ENCODE data around the gene CYP3A7.
"Not testable (repeated sequence)": the region's sequence is repeated elsewhere in the genome, so short reads cannot be mapped to it uniquely, and the experiment has no call there.

The CYP3A7 gene

DNA sequence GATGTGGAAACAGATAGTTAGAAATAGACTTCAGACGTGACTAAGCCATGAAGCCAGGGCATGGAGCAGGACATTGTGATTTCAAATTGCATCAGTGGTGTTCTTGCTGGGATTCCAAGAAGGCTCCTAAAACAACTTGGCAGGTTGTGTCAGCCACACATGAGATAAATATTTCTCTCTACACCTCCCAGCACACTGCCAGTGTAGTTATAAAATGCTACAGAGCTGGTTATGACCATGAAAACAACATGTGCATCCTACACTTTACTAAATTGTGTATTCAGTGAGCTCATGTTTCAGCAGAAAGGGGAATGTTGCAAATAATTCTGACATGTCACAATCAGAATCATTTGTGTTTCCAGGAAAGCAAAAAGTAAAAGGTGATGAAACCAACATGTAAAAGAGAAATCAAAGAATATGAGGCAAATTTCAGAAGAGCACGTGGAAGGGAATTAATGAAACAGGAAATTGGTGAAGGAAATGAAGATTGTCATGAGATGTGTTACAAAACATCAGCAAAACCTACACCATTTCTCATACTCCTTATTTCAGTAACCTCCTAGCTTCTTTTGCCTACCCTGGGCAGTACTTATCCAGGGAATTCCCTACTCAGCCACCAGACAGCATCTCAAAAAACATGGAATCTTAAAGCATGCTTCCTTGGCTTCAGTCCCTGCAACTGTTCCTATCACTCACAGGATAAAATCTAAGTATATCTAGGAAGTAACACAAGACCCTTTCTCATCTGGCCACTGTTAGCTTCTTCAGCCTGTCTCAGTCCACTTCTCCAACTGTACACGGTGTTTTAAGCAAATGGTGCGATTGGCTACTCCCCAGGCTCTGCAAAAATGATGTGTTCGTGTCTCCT, 5.8 kb upstream of the CYP3A7 start:
- no peak for DNase-seq

- DNase-seq, result no peak
Measured at GRCh38 chr7:99739699-99740572, 4.9 kb upstream of the CYP3A7 start.

- no peak for DNase-seq
Measured at GRCh38 chr7:99737726-99738125, 2.7 kb upstream of the CYP3A7 start.

DNA sequence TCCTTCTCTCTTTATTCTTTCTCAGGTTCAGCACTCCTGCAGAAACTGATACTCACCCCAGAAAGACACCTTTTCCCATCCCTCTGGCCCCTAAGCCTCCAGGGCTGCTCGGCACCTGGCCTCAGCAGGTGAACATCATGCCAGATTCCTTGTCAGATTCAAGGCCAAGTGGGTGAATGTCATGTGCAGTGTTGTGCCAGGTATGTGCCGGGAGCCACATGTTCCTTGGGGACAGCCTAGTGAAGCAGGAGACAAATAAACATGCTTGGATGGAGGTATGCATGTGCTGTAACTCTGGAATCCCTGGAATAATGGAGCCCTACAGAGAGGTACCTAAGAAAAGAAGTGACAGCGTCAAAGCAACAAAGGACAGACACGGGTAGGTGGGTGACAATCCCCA, 1.7 kb upstream of the CYP3A7 start:
- not testable (repeated sequence) for DNase-seq

GRCh38 chr7:99733448-99733847, 1.5 kb downstream of the CYP3A7 start:
- no peak for DNase-seq

GRCh38 chr7:99733003-99733402, 2.0 kb downstream of the CYP3A7 start:
- DNase-seq, result no peak

DNA sequence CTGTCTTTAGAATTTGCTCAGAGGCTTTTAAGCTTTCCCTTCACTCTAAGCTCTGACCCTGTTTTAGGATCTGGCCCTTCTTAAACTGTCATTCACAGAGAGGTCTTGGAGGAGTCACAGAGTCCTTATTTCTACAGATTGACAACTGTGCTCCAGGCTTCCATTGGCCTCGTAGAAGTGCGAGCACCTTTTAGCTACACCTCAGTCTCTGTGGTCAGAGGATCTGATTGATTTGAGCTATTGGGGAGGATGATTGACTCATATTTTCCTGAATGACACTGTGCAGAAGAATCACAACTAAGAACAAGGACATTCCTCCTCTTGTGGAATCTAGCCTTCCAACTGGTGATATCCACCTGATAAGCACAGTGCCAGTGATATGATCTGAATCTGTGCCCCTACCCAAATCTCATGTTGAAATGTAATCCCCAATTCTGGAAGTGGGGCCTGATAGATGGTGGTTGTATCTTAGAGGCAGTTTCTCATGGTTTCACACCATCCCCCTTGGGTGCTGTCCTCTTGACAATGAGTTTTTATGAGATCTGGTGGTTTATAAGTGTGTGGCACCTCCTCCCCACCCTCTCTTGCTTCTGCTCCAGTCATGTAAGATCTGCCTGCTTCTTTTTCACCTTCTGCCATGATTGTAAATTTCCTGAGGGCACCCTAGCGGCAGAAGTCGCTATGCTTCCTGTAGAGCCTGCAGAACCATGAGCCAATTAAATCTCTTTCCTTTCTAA, 3.2 kb downstream of the CYP3A7 start:
- DNase-seq, result no peak

DNA sequence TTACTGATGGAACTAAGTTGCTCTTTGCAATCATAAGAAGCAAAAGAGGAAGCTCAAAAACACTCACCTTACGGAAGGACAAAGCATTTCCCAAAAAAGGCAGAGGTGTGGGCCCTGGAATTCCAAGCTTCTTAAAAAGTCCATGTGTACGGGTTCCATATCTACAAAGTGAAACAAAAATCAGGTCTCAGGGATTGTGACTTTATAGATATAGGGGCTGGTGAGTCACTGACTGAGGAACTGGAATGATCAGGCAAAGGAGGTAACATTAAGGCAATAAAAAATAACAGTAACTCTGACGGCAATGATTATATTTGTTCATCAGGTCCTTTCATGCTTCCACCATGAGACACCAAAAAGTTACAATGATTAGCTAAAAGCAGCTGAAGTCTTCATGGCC, 4.0 kb downstream of the CYP3A7 start:
- DNase-seq, result no peak

DNA sequence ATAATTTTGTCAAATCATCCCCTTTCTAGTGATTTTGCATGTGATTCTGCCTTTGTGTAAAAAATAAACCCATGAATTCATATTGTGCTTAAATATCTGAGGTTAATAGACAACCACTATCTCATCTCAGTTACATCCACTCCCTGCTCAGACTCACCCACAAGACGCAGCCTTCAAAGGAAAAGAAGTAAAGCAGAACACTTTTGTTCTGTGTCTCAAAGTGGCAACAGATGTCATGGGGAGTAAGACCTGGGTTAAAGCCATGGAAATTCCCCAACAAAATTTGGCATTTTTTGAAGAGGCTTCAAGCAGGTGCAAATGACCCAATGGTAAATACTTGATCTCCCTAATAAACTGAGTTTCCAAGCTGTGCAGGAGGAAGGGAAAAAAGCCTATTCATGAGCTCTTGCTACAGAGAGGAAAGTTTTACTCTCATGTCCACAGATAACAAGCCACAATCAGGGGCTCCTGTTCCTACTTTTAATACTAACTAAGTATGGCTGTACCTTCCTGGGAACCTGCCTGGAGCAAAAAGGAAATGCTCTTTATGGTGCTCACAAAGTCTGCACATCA, 4.7 kb downstream of the CYP3A7 start:
- DNase-seq, result no peak

DNA sequence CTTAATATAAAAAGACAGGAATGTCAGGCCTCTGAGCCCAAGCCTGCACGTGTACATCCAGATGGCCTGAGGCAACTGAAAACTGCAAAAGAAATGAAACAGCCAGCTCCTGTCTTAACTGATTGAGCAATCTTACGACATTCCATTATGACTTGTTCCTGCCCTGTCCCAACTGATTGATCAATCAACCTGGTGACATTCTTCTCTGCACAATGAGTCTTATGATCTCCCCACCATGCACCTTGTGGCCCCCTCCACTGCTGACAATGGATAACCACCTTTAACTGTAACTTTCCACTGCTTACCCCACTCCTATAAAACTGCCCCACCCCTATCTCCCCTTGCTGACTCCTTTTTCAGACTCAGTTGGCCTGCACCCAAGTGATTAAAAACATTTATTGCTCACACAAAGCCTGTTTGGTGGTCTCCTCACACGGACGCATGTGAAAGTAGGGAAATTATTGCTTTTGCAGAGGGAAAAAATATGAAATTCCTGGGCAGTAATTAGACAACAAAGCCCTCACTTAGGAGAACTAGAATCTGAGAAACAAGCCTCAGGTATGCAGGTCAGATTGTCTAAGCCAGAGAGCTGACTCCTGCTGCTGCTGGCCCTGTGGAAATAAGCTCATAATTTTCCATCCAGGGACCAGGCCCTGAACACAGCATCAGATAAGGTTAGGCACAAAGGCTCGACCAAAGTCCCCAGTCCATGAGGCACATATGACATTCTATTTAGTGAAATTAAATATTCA, 5.3 kb downstream of the CYP3A7 start:
- DNase-seq, result no peak

- DNase-seq, result no peak
Measured at GRCh38 chr7:99728615-99729014, 6.4 kb downstream of the CYP3A7 start.

DNA sequence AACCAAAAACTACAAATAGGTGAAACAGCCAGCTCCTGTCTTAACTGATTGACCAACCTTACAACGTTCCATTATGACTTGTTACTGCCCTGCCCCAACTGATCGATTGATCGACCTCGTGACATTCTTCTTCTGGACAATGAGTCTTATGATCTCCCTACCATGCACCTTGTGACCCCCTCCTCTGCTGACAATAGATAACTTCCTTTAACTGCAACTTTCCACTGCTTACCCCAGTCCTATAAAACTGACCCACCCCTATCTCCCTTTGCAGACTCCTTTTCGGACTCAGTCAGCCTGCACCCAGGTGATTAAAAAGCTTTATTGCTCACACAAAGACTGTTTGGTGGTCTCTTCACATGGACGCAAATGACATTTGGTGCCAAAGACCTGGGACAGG, 11.8 kb downstream of the CYP3A7 start:
- DNase-seq, result not testable (repeated sequence)

GRCh38 chr7:99720800-99721595, 14.0 kb downstream of the CYP3A7 start:
- no peak for DNase-seq

DNA sequence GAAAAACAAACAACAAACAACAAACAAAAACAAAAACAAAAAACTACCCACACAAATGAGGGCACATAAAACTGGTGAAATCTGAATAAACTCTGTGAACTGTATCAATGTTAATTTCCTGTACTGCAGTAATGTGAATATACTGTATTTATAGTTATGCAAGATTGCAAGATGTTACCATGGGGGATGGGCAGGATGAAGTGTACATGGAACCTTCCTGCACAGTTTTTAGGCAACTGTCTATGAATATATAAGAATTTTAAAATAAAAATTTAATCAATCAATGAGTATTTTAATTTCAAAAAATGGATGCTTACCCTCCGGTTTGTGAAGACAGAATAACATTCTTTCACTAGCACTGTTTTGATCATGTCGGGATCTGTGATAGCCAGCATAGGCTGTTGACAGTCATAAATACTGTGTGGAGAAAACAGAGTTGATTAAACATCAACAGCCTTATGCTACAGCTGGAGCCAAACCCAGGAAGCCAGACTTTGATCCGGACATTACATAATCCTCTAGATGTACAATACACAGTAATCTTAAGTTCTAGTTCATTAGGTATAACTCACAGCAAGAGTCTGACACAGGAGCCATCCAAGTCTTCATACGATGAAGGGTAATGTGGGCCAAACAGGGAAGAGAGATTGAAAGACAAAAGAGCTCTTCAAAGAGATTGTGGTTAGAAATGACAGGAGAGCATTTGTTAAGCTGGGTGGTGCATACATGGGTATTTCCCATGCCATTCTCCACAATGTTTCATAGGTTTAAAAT, 14.8 kb downstream of the CYP3A7 start:
- no peak for DNase-seq

- DNase-seq, result no peak
Measured at GRCh38 chr7:99713995-99714570, 20.9 kb downstream of the CYP3A7 start.

GRCh38 chr7:99709838-99710578, 25.0 kb downstream of the CYP3A7 start:
- no peak for DNase-seq

DNA sequence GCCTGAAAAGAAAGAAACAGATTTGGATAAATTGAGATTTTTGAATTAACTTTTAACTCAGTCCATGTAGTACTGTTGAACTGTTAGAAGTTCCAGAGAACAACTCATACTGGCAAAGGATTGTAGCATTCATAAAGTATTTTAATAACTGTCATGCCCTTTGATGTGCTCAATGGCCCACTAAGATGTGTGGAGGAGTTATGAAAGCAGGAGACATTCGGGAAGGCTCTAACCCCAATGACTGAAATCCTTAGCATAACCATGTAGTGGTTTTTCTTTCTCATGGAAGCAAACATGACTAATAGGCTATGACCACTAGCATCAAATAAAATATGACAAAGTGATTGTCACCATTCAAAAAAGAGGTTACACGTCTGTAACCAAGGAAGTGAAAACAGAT, 25.7 kb downstream of the CYP3A7 start:
- no peak for DNase-seq

DNA sequence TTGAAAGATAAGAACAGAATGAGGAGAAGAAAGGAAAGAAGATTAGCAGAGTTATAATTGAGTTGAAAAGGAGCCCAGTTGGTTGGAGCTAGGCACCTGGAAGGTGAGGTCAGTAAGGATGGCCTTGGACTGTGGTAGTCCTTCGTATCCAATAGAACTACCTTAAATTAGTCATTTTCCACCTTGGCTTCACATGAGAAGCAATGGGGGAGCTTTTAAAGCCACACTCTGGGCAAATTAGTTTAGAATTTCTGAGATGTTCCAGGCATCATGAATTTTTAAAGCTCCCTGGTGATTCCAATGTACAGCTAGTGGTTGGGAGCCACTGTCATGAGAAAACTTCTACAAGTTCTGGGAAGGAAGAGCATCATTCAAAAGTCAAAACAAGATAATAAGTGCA, 27.9 kb downstream of the CYP3A7 start:
- DNase-seq, result no peak

- no peak for DNase-seq
Measured at GRCh38 chr7:99699946-99700345, 35.0 kb downstream of the CYP3A7 start.

Measured in NCI-H2107 (cell line).